Panc1 (cell line): ENCODE results near the gene DCHS1. TPM values are rescaled to one million over a fixed set of nuclear protein-coding genes. Genes with fewer than 3 reads are reported as not detected.

Source experiments
- ATAC-seq: fragments of 200-7000 bp; cut with Tn5 transposase; 2 replicates; pipeline ENCODE4 v1.9.1; 2020; ENCODE audit warnings: mild to moderate bottlenecking, moderate library complexity
- BruUV-seq: library from RNA; stranded (reverse); fragments of 400-500 nt; replicated peaks from 2 replicates; lab custom pipeline; 2021; lab: Mats Ljungman, UMichigan
- CTCF ChIA-PET: fragments of 300-600 bp; sonication (Branson Sonifier 250); formaldehyde crosslinking; loops from one replicate; lab custom pipeline; 2022; ENCODE audit warnings: antibody characterized with exemption; lab: Charles Lee
- POLR2A ChIA-PET: fragments of 300-600 bp; sonication (Branson Sonifier 250); formaldehyde crosslinking; loops from one replicate; lab custom pipeline; 2022; ENCODE audit warnings: antibody characterized with exemption; lab: Charles Lee
- DNase-seq: peaks from one replicate; pipeline ENCODE4 v3.0.0-alpha.2; 2010; ENCODE audit warnings: low read depth, low spot score
- H3K27ac ChIP-seq: 2 replicates; pipeline ENCODE4 v1.5.1; 2011; ENCODE audit warnings: mild to moderate bottlenecking, low read length, inconsistent platforms
- H3K27me3 ChIP-seq: fragments of 200-500 bp; sonication (Bioruptor generic); 2 replicates; pipeline ENCODE4 v1.6.0; 2014; ENCODE audit warnings: low read length, inconsistent platforms; ENCODE audit not compliant: control insufficient read depth, insufficient read depth
- H3K36me3 ChIP-seq: fragments of 200-500 bp; sonication (Bioruptor generic); 2 replicates; pipeline ENCODE4 v1.5.1; 2014; ENCODE audit warnings: inconsistent platforms, mild to moderate bottlenecking, low read length, moderate library complexity; ENCODE audit not compliant: control insufficient read depth, insufficient read depth
- H3K4me1 ChIP-seq: 2 replicates; pipeline ENCODE4 v1.5.1; 2011; ENCODE audit warnings: inconsistent platforms, mild to moderate bottlenecking, low read length, moderate library complexity; ENCODE audit not compliant: control insufficient read depth, insufficient read depth
- H3K4me3 ChIP-seq, 2 experiments: 2 replicates each; pipeline ENCODE4 v1.5.1; 2011 to 2012; ENCODE audit warnings: low read depth in 2 of 2, low read length in 2 of 2, mild to moderate bottlenecking in 2 of 2, inconsistent platforms in 1 of 2, moderate library complexity in 1 of 2
- H3K9me3 ChIP-seq: fragments of 200-500 bp; sonication (Bioruptor generic); 2 replicates; pipeline ENCODE4 v1.5.1; 2014; ENCODE audit warnings: low read depth, mild to moderate bottlenecking, inconsistent platforms, low read length, moderate library complexity; ENCODE audit not compliant: control insufficient read depth, insufficient read depth
- POLR2AphosphoS5 ChIP-seq: IDR thresholded peaks from 2 replicates; pipeline ENCODE4 v1.6.1; 2012; ENCODE audit warnings: mild to moderate bottlenecking, low read depth, low read length, moderate library complexity
- REST ChIP-seq, 2 experiments: IDR thresholded peaks; 2 replicates each; pipeline ENCODE4 v1.6.1; 2011 to 2012; ENCODE audit warnings: low read depth in 2 of 2, control low read depth in 1 of 2, low read length in 1 of 2, mild to moderate bottlenecking in 1 of 2, moderate library complexity in 1 of 2; ENCODE audit not compliant: insufficient read depth in 1 of 2
- SIN3A ChIP-seq: IDR thresholded peaks from 2 replicates; pipeline ENCODE4 v1.6.1; 2012; ENCODE audit warnings: low read depth, mild to moderate bottlenecking, low read length, moderate library complexity, borderline replicate concordance; ENCODE audit not compliant: insufficient read depth
- TCF7L2 ChIP-seq: IDR thresholded peaks from 2 replicates; pipeline ENCODE4 v1.6.1; 2011; ENCODE audit warnings: mild to moderate bottlenecking, low read depth, low read length, inconsistent platforms
- in situ Hi-C: cut with HindIII; loops from 2 replicates; pipeline ENCODE4 v1.10.0; 2016; ENCODE audit warnings: low sequenced_read_pairs, low pct_unique_long_range_greater_than_20kb
- intact Hi-C: fragments of 100-400 bp; cut with micrococcal nuclease; formaldehyde crosslinking; loops from one replicate; pipeline ENCODE4 v1.10.0; 2022; ENCODE audit not compliant: unreplicated experiment
- total RNA-seq: library from RNA; stranded (reverse); gene quantifications from one replicate; pipeline ENCODE4 v1.2.1, GENCODE V29; 2021; ENCODE audit not compliant: unreplicated experiment
- TF ChIP-seq, protein P1 (sequence below): fragments of 450-650 bp; IDR thresholded peaks from 2 replicates; pipeline ENCODE4 v1.5.1; 2017; ENCODE audit warnings: mild to moderate bottlenecking

DCHS1 gene
- total RNA-seq, 1 experiment from 2014 or later: 2.2 TPM

GRCh38 chr11:6677018-6677417, 21.4 kb upstream of the DCHS1 start:
- ChIA-PET CTCF (no interaction called here), POLR2A (interaction anchor here (1.0 kb wide), 1 partner anchor 65 kb away, joined by 4 read pairs; the partner anchor contains the start of gene TAF10)
- in situ Hi-C loops (no loop called here), intact Hi-C loops (no loop called here)
- no peak for DNase-seq
- Histone ChIP-seq H3K9me3 (no peaks in the 10 kb centered on the region), H3K27ac (no peak overlapping the region), H3K27me3 (no peaks in the 10 kb centered on the region), H3K4me3 (no peak overlapping the region), H3K4me1 (peaks cover 8% of the 10 kb centered on the region), H3K36me3 (peaks cover 13% of the 10 kb centered on the region; the same call in 1 of the 2 replicates)
- TF ChIP-seq SIN3A: no peak
- no peak for TF ChIP-seq POLR2AphosphoS5
- no peak for TF ChIP-seq TCF7L2
- TF ChIP-seq, protein P1, sequence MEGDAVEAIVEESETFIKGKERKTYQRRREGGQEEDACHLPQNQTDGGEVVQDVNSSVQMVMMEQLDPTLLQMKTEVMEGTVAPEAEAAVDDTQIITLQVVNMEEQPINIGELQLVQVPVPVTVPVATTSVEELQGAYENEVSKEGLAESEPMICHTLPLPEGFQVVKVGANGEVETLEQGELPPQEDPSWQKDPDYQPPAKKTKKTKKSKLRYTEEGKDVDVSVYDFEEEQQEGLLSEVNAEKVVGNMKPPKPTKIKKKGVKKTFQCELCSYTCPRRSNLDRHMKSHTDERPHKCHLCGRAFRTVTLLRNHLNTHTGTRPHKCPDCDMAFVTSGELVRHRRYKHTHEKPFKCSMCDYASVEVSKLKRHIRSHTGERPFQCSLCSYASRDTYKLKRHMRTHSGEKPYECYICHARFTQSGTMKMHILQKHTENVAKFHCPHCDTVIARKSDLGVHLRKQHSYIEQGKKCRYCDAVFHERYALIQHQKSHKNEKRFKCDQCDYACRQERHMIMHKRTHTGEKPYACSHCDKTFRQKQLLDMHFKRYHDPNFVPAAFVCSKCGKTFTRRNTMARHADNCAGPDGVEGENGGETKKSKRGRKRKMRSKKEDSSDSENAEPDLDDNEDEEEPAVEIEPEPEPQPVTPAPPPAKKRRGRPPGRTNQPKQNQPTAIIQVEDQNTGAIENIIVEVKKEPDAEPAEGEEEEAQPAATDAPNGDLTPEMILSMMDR: no peak
- TF ChIP-seq REST (IDR thresholded peaks at IDR 0.05; ENCODE audit: insufficient read depth in 1 of 2, low read depth in 2 of 2, low read length in 1 of 2): no peak
- ATAC-seq: no peak
- no TSS peak for BruUV-seq

DNA sequence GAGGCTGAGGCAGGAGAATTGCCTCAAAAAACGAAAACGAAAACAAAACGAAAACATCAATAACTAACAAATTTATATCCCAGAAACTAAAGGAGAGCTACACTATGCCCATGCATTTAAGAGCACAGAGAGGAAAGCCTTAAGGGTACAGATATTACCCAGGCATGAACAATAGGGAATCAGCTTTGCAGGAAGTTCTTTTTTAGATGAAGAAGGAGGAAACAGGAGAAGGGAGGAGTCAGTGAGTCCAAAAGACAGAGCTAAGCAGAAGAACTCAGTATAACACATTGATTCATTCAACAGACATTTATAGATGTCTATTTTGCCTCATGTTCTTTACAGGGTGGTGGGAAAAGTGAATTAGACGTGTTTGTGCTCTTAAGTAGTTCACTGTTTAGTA, 19.3 kb upstream of the DCHS1 start:
- Histone ChIP-seq H3K9me3 (no peaks in the 10 kb centered on the region), H3K27me3 (no peaks in the 10 kb centered on the region; the same call in 1 of the 2 replicates), H3K36me3 (no peaks in the 10 kb centered on the region), H3K4me3 (no peak overlapping the region), H3K27ac (no peak overlapping the region), H3K4me1 (no peaks in the 10 kb centered on the region)
- CTCF ChIA-PET: no interaction called here
- no peak for ATAC-seq
- no peak for DNase-seq
- BruUV-seq: no TSS peak
- POLR2A ChIA-PET: no interaction called here
- in situ Hi-C loops: no loop called here
- intact Hi-C loops: no loop called here
- TF ChIP-seq REST (IDR thresholded peaks at IDR 0.05; ENCODE audit: insufficient read depth in 1 of 2, low read depth in 2 of 2, low read length in 1 of 2) (no peak), POLR2AphosphoS5 (no peak)
- TF ChIP-seq, protein P1: no peak
